IPS-20b (cell line): ENCODE measurements around the gene DNAH1.

Source experiments
- H3K27ac ChIP-seq: one replicate; pipeline ENCODE4 v1.5.1; 2013; ENCODE audit warnings: low read length
- H3K27me3 ChIP-seq: 2 replicates; pipeline ENCODE4 v1.6.1; 2013; ENCODE audit warnings: mild to moderate bottlenecking, low read length, inconsistent platforms; ENCODE audit not compliant: insufficient read depth
- H3K36me3 ChIP-seq: 2 replicates; pipeline ENCODE4 v1.6.1; 2013; ENCODE audit warnings: low read depth, mild to moderate bottlenecking, inconsistent platforms, low read length, moderate library complexity; ENCODE audit not compliant: insufficient read depth
- H3K4me1 ChIP-seq: 2 replicates; pipeline ENCODE4 v1.6.1; 2013; ENCODE audit warnings: mild to moderate bottlenecking, control low read depth, inconsistent platforms, low read length, moderate library complexity; ENCODE audit not compliant: insufficient read depth
- H3K4me3 ChIP-seq: 2 replicates; pipeline ENCODE4 v1.5.1; 2013; ENCODE audit warnings: mild to moderate bottlenecking, low read length, inconsistent platforms
- H3K9ac ChIP-seq: 2 replicates; pipeline ENCODE4 v1.6.1; 2013; ENCODE audit warnings: low read depth, mild to moderate bottlenecking, inconsistent platforms, low read length, moderate library complexity
- H3K9me3 ChIP-seq: 2 replicates; pipeline ENCODE4 v1.6.1; 2013; ENCODE audit warnings: mild to moderate bottlenecking, low read depth, low read length, inconsistent platforms; ENCODE audit not compliant: insufficient read depth

Gene DNAH1

DNA sequence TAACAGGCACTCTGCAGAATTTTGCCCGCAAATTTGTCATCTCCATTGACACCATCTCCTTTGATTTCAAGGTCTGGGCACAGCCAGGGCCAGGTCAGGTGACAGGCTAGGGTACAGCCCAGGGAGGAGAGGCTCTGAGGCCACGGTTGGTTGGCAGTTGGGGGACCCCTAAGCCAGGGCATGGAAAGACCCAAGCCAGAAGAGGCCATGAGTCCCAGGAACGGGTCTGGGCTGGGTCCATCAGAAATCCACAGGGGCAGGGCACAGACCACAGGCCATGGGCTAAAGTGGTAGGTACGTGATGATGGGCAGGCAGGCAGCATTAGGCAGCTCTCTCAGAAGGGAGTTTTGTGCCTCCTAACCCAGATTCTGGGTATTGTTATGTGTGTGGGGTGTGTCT lies 83.0 kb downstream of the DNAH1 start:
- no peak overlapping the region for H3K9ac ChIP-seq
- H3K27ac ChIP-seq: no peak overlapping the region
- peaks cover 29% of the 10 kb centered on the region for H3K36me3 ChIP-seq
- H3K9me3 ChIP-seq: no peaks in the 10 kb centered on the region
- no peaks in the 10 kb centered on the region for H3K4me1 ChIP-seq
- H3K4me3 ChIP-seq: no peak overlapping the region
- no peaks in the 10 kb centered on the region for H3K27me3 ChIP-seq

DNA sequence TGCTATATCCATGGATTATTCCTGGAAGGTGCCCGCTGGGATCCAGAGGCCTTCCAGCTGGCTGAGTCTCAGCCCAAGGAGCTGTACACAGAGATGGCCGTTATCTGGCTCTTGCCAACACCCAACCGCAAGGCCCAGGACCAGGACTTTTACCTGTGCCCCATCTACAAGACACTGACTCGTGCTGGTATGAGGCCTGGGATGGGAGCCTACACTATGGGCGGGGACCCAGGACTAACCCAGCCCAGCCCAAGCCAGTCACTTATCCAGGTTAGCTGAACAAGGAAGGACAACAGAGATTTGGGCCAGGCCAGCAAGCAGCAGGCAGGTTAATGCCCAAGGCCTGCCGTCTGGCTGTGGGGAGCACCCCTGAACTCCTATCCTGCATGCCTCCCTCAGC lies 83.5 kb downstream of the DNAH1 start:
- Histone ChIP-seq H3K9ac (no peak overlapping the region), H3K36me3 (peaks cover 34% of the 10 kb centered on the region), H3K4me1 (no peaks in the 10 kb centered on the region), H3K9me3 (no peaks in the 10 kb centered on the region), H3K27ac (no peak overlapping the region), H3K4me3 (no peak overlapping the region), H3K27me3 (no peaks in the 10 kb centered on the region)

DNA sequence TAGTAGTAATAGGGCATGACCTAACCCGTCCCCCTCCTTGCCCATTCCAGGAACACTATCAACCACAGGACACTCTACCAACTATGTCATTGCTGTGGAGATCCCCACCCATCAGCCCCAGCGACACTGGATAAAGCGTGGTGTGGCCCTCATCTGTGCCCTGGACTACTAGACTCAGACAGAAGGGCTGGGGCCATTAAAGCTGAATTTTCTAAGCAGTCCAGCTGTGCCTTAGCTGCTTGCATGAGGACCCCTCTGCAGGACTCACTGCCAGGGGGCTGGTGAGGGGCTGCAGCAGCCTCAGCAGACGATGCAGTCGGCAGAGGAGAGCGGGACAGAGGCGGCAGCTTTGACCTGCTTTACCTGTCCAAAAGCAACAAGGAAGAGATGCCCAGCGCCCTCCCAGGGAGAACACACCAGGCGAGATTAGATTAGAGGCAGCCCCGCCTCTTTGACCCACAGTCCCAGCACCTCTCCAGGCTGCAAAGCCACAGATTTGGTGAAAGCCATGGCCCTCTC lies 84.2 kb downstream of the DNAH1 start:
- H3K27me3 ChIP-seq: no peaks in the 10 kb centered on the region
- H3K4me1 ChIP-seq: no peaks in the 10 kb centered on the region
- H3K27ac ChIP-seq: no peak overlapping the region
- H3K4me3 ChIP-seq: no peak overlapping the region
- peaks cover 41% of the 10 kb centered on the region for H3K36me3 ChIP-seq
- H3K9ac ChIP-seq: no peak overlapping the region
- no peaks in the 10 kb centered on the region for H3K9me3 ChIP-seq

DNA sequence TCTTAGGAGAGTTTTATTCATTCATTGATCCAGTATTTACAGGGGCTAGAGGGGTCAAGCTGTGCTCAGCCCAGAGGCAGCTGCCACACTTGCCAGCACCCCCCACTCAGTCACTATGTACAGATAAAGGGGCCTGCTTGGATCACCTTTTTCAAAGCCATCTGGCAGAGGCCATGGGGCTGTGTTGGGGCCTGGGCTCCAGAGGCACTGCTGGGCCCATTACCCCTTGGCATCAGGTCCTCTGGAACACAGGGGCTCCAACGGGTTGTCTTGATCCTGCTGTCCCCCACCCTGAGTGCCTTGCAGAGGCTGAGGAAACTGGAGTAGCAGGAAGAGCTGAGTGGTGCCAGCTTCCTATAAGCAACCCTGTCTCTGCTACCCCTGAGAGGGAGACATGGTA lies 84.9 kb downstream of the DNAH1 start:
- no peak overlapping the region for H3K27ac ChIP-seq
- no peaks in the 10 kb centered on the region for H3K9me3 ChIP-seq
- no peak overlapping the region for H3K9ac ChIP-seq
- peaks cover 48% of the 10 kb centered on the region for H3K36me3 ChIP-seq
- H3K27me3 ChIP-seq: no peaks in the 10 kb centered on the region
- no peaks in the 10 kb centered on the region for H3K4me1 ChIP-seq
- no peak overlapping the region for H3K4me3 ChIP-seq

DNA sequence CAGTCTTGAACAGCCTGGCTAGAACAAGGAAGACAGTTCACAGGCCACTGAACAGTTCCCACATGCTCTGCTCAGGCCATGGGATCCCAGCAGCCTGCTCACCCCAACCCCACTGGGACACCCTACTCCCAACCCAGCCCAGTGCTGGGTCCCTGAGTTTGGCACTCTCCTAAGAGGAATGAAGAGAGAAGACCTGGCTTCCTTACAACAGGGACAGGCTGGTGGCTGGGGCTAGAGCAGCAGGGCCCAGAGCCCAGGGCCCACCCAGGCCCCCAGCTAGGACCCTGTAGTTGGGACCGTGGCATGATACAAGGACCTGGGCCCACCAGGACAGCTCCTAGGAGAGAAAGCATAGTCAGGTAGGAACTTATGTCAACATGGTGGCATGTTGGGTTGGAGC lies 85.4 kb downstream of the DNAH1 start:
- Histone ChIP-seq H3K36me3 (peaks cover 53% of the 10 kb centered on the region), H3K4me1 (no peaks in the 10 kb centered on the region), H3K9ac (no peak overlapping the region), H3K9me3 (no peaks in the 10 kb centered on the region), H3K27me3 (no peaks in the 10 kb centered on the region), H3K4me3 (no peak overlapping the region), H3K27ac (no peak overlapping the region)

DNA sequence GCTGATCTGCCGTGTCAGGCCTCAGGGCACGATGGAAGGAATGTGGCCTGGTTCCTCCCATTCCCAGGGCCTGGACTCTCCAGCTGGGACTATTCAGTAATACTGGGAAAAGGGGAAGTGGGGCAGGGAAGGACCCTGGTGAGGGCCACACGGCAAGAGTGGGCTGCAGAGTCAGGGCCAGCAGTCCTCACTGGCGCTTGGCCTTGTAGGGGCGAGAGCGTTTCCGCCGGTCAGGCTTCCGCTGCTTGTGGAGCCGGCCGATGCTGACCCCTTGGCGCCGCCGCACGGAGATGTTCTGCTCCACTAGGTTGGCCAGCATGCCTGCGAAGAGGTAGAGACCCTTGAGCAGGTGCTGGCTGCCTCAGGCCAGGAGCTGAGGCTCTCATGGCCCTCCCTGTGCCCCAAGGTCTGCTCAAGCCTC lies 86.0 kb downstream of the DNAH1 start:
- H3K4me3 ChIP-seq: no peak overlapping the region
- peaks cover 59% of the 10 kb centered on the region for H3K36me3 ChIP-seq
- H3K27me3 ChIP-seq: no peaks in the 10 kb centered on the region
- H3K9ac ChIP-seq: no peak overlapping the region
- H3K4me1 ChIP-seq: no peaks in the 10 kb centered on the region
- no peak overlapping the region for H3K27ac ChIP-seq
- H3K9me3 ChIP-seq: no peaks in the 10 kb centered on the region

DNA sequence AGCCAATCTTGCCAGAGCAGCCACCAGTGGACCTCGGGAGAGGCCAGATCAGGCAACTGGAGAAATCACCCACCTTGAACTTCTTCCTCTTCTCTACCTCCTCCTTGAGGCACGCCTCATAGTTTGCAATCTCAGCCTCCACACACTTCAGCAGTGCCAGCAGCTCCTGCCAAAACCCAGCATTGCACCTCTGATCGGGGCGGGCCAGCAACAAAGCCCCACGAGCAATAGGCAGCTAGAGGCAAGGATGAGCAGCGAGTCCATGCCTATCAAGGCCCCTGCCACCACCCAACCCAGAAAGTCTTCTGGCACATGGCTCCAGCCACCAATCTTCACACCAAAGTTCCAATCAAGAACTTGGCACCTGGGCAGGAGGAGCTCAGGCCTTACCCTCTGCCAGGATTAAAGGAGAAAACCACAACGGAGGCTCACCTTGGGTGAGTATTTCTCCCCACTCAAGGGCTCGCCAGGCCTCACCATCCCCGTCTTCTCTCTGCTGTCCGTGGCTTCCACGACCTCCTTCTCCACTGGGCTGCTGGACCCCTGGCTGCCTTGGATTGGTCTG lies 86.7 kb downstream of the DNAH1 start:
- Histone ChIP-seq H3K4me1 (no peaks in the 10 kb centered on the region), H3K9me3 (no peaks in the 10 kb centered on the region), H3K27ac (no peak overlapping the region), H3K4me3 (no peak overlapping the region), H3K36me3 (peaks cover 66% of the 10 kb centered on the region), H3K27me3 (no peaks in the 10 kb centered on the region), H3K9ac (no peak overlapping the region)

DNA sequence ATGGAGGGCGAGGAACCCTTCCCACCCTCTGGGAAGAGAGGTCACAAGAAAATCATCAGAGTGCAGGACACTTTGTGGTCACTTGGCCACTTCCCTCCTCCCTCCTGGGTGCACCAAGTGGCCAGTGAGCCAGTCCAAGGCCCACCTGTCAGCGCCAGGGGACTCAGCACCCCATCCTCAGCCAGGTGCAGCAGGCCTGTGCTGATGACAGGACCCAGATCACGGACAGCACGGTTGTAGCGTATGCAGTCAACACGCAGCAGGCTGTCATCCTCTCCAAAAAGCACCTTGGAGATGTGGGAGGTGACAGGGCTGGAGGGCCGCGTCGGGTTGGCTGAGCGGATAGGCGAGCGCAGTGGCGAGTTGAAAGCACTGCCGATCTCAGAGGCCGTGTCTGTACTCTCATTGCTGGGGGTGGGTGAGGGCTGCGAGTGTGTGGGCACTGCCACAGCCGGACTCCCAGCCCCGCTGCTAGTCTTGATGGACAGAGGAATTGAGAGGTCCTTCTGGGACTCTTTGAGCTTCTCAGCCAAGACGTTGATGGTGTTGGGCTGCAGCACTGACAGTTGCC lies 87.2 kb downstream of the DNAH1 start:
- no peaks in the 10 kb centered on the region for H3K9me3 ChIP-seq
- H3K27ac ChIP-seq: no peak overlapping the region
- no peaks in the 10 kb centered on the region for H3K4me1 ChIP-seq
- no peak overlapping the region for H3K9ac ChIP-seq
- peaks cover 72% of the 10 kb centered on the region for H3K36me3 ChIP-seq
- H3K4me3 ChIP-seq: no peak overlapping the region
- H3K27me3 ChIP-seq: no peaks in the 10 kb centered on the region

DNA sequence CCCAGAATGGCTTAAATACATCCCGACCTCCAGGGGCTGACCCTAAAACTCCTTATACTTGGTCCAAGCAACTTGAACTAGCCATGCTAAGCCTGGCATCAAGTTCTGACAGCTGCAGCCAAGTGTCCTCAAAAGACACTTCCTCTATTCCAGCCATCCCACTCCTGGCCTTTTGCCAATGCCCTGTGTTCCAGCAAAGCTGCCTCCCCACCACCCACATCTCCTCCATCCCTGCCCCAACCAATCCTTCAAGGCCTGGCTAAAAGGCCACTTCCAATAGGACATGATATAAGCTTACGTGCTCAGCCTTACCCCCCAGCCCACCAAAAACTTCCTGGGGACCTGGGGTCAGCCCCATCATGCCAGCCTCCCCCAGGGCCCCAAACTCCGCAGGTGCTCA lies 87.8 kb downstream of the DNAH1 start:
- peaks cover 72% of the 10 kb centered on the region for H3K36me3 ChIP-seq
- no peak overlapping the region for H3K27ac ChIP-seq
- H3K4me3 ChIP-seq: no peak overlapping the region
- no peaks in the 10 kb centered on the region for H3K27me3 ChIP-seq
- no peak overlapping the region for H3K9ac ChIP-seq
- peaks cover under 1% of the 10 kb centered on the region; the same call in 1 of the 2 replicates for H3K4me1 ChIP-seq
- H3K9me3 ChIP-seq: no peaks in the 10 kb centered on the region

DNA sequence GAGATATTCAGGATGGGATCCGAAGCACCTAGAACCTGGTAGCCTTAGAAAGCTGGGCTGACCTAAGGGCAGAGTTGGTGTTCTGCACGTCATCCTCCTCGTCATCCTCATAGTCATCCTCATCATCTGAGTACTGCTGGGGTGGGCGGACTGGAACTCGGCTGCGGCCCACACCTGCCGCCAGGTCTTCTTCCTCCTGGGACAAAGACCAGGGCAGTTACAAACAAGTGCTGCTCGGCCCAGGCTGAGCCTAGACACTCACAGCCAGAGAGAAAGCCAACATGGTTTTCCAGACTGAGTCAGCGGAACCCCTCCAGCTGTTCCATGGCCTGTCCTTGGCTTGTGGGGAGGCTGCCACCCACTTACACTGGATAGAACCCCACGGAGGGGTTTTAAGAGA lies 88.3 kb downstream of the DNAH1 start:
- H3K9ac ChIP-seq: no peak overlapping the region
- peaks cover 3% of the 10 kb centered on the region; the same call in 1 of the 2 replicates for H3K4me1 ChIP-seq
- H3K27me3 ChIP-seq: no peaks in the 10 kb centered on the region
- H3K36me3 ChIP-seq: peaks cover 72% of the 10 kb centered on the region
- H3K27ac ChIP-seq: no peak overlapping the region
- no peaks in the 10 kb centered on the region for H3K9me3 ChIP-seq
- no peak overlapping the region for H3K4me3 ChIP-seq

DNA sequence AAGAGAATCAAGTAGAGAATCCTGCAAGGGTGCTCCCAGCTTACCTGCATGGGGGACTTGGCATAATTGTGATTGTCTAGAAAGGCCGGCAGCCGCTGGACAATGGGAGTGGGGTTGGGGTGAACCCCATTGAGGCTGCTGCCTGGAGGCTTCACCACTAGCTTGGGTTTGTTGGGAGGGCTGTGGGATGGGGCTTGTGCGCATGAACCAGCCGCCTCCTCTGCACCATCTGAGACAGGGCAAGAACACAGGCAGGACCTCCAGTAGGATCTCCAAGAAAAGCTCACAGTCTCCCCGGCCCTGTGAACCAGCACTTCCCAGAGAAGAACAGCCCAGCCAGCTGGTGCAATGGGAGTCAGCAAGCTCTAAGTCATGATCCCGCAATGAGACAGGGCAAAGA lies 88.9 kb downstream of the DNAH1 start:
- Histone ChIP-seq H3K36me3 (peaks cover 72% of the 10 kb centered on the region), H3K27ac (no peak overlapping the region), H3K9me3 (no peaks in the 10 kb centered on the region), H3K4me1 (peaks cover 3% of the 10 kb centered on the region; the same call in 1 of the 2 replicates), H3K4me3 (no peak overlapping the region), H3K9ac (no peak overlapping the region), H3K27me3 (no peaks in the 10 kb centered on the region)

DNA sequence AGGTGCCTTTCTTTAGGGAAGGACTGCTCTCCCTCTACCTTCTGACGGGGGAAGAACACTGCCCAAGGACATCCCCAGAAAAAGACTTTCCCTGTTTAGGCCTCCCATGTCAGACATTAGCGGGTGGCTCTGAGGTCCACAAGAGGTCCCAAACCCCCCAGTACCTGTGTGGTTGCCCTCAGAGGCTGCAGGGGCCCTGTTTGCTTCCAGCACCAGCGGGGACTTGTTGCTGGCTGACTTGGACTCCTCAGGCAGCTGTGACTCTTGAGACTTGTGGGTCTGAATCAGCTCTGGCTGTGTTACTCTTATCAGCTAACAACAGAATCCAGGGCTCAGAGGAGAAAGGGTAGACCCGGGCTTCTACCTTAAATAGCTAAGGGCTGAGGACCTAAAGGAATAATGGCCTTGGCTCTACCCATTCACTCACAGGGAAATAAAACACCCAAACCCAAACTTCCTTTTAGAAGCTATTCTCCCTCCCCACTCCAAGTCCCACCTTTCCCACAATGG lies 89.5 kb downstream of the DNAH1 start:
- Histone ChIP-seq H3K27me3 (no peaks in the 10 kb centered on the region), H3K4me1 (peaks cover 3% of the 10 kb centered on the region; the same call in 1 of the 2 replicates), H3K36me3 (peaks cover 72% of the 10 kb centered on the region), H3K9ac (no peak overlapping the region), H3K4me3 (no peak overlapping the region), H3K27ac (no peak overlapping the region), H3K9me3 (no peaks in the 10 kb centered on the region)
